ENCODE measurements around the gene GCN1. TPM values are rescaled to one million over a fixed set of nuclear protein-coding genes. Genes with fewer than 3 reads are reported as not detected.

GCN1 gene
- polyA plus RNA-seq, 1 donor, result 62.9 TPM

- no peak for DNase-seq
Measured at GRCh38 chr12:120229487-120230325, 35.2 kb upstream of the GCN1 start.

- DNase-seq, result no peak
Measured at GRCh38 chr12:120229071-120229486, 34.6 kb upstream of the GCN1 start.

GRCh38 chr12:120228291-120229070 is 34.0 kb upstream of the GCN1 start:
- DNase-seq, result peak; percentile 81

GRCh38 chr12:120228041-120228290 is 33.5 kb upstream of the GCN1 start:
- DNase-seq, result no peak

- no peak for DNase-seq
Measured at GRCh38 chr12:120227233-120228040, 32.9 kb upstream of the GCN1 start.

- no peak for DNase-seq
Measured at GRCh38 chr12:120225852-120226640, 31.5 kb upstream of the GCN1 start.

- no peak for DNase-seq
Measured at GRCh38 chr12:120225200-120225558, 30.7 kb upstream of the GCN1 start.

GRCh38 chr12:120224304-120225199 is 30.0 kb upstream of the GCN1 start:
- DNase-seq, result no peak

- no peak for DNase-seq
Measured at GRCh38 chr12:120223458-120224303, 29.2 kb upstream of the GCN1 start.

GRCh38 chr12:120222288-120222832 is 27.8 kb upstream of the GCN1 start:
- DNase-seq, result no peak

GRCh38 chr12:120221576-120221900 is 27.0 kb upstream of the GCN1 start:
- DNase-seq, result no peak

GRCh38 chr12:120220838-120221575 is 26.5 kb upstream of the GCN1 start:
- DNase-seq, result no peak

- DNase-seq, result no peak
Measured at GRCh38 chr12:120218680-120219606, 24.4 kb upstream of the GCN1 start.

- no peak for DNase-seq
Measured at GRCh38 chr12:120216742-120217605, 22.5 kb upstream of the GCN1 start.

GRCh38 chr12:120215766-120216735 is 21.5 kb upstream of the GCN1 start:
- no peak for DNase-seq

GRCh38 chr12:120215357-120215735 is 20.8 kb upstream of the GCN1 start:
- DNase-seq, result no peak
